ENCODE measurements around the gene SLC44A1.

- TF ChIP-seq CTCF (IDR thresholded peaks at IDR 0.05) (no peak), ZFX (IDR thresholded peaks at IDR 0.05; ENCODE audit: borderline replicate concordance) (no peak)
Observed at GRCh38 chr9:105254226-105254625, 9.8 kb downstream of the SLC44A1 start.
